Middle frontal gyrus (tissue), 1 donor: ENCODE measurements around the gene KRTAP5-11.
"Not testable (repeated sequence)": the region's sequence is repeated elsewhere in the genome, so short reads cannot be mapped to it uniquely, and the experiment has no call there.

ENCODE experiments used
- DNase-seq: peaks from one replicate; pipeline ENCODE4 v3.0.0-alpha.2; 2015; ENCODE audit warnings: low spot score; ENCODE audit errors: extremely low spot score

Gene KRTAP5-11

GRCh38 chr11:71557257-71557656, 25.4 kb downstream of the KRTAP5-11 start:
- DNase-seq: no peak

- no peak for DNase-seq
These were observed 26.7 kb downstream of the KRTAP5-11 start for GRCh38 chr11:71556018-71556417.

GRCh38 chr11:71555508-71555907, 27.2 kb downstream of the KRTAP5-11 start:
- no peak for DNase-seq

GRCh38 chr11:71554996-71555395, 27.7 kb downstream of the KRTAP5-11 start:
- no peak for DNase-seq

GRCh38 chr11:71551711-71552110, 31.0 kb downstream of the KRTAP5-11 start:
- DNase-seq: no peak

- DNase-seq: no peak
These were observed 33.9 kb downstream of the KRTAP5-11 start for GRCh38 chr11:71548716-71549151.

GRCh38 chr11:71548120-71548519, 34.6 kb downstream of the KRTAP5-11 start, which contains the start of gene KRTAP5-9:
Gene KRTAP5-9 (plus strand): TSS chr11:71548420. CDS start chr11:71548658, 238 bp downstream.
- DNase-seq: no peak

- DNase-seq: no peak
These were observed 37.2 kb downstream of the KRTAP5-11 start for GRCh38 chr11:71545405-71545966.

- DNase-seq: no peak
These were observed 38.0 kb downstream of the KRTAP5-11 start for GRCh38 chr11:71544525-71545214.

GRCh38 chr11:71543866-71544265, 38.8 kb downstream of the KRTAP5-11 start:
- DNase-seq: no peak

GRCh38 chr11:71542879-71543777, 39.5 kb downstream of the KRTAP5-11 start:
- DNase-seq: no peak

GRCh38 chr11:71542382-71542781, 40.3 kb downstream of the KRTAP5-11 start:
- DNase-seq: no peak

- DNase-seq: not testable (repeated sequence)
These were observed 42.0 kb downstream of the KRTAP5-11 start for GRCh38 chr11:71540521-71541304.

- DNase-seq: not testable (repeated sequence)
These were observed 42.7 kb downstream of the KRTAP5-11 start for GRCh38 chr11:71539971-71540370.

- no peak for DNase-seq
These were observed 43.7 kb downstream of the KRTAP5-11 start for GRCh38 chr11:71539017-71539416.

GRCh38 chr11:71538666-71538990, 44.0 kb downstream of the KRTAP5-11 start:
- DNase-seq: no peak

GRCh38 chr11:71537977-71538665, 44.6 kb downstream of the KRTAP5-11 start, which contains the start of gene KRTAP5-8:
Gene KRTAP5-8 (plus strand): TSS chr11:71538025. CDS start chr11:71538056, 31 bp downstream.
- not testable (repeated sequence) for DNase-seq

- DNase-seq: no peak
These were observed 45.1 kb downstream of the KRTAP5-11 start for GRCh38 chr11:71537537-71537936.

- DNase-seq: no peak
These were observed 46.9 kb downstream of the KRTAP5-11 start for GRCh38 chr11:71535825-71536224.
